Right lobe of liver (tissue), 4 donors: ENCODE data around the gene PRKCB.

Experiments used
- POLR2A ChIP-seq: fragments of 450-650 bp; IDR thresholded peaks from one replicate; pipeline ENCODE4 v1.6.1; 2017; ENCODE audit warnings: antibody characterized with exemption, mild to moderate bottlenecking
- TF ChIP-seq, protein P1 (sequence below), 4 donors: fragments of 200-600 bp in 3 of 4; fragments of 450-650 bp in 1 of 4; IDR thresholded peaks; one replicate each; pipeline versions ENCODE4 v1.5.1 to v1.8.0; 2016 to 2022; ENCODE audit warnings: antibody characterized with exemption in 4 of 4, mild to moderate bottlenecking in 2 of 4
- donor health status: DM: no; HTN: no; CAD: no.
- donor health status: DM: no; HTN: no; CAD: no.
- donor health status: DM: no; HTN: yes; CAD: no.

DNA sequence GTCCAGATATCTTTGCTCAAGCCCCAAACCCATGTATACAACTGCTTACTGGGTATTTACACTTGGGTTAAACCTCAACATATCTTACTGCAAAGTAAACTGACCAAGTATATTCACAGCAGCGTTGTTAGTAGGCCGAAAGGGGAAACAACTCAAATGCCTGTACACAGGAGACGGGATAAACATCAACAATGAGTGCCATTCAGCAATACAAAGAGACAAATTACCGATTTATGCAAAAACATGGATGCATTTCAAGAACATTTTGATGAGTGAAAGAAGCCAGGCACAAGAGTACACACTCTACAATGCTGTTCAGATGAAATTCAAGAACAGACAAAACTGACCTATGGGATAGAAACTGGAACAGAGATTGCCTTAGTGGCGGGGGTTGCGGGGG, 284.0 kb downstream of the PRKCB start:
- TF ChIP-seq POLR2A: no peak
- TF ChIP-seq, protein P1, sequence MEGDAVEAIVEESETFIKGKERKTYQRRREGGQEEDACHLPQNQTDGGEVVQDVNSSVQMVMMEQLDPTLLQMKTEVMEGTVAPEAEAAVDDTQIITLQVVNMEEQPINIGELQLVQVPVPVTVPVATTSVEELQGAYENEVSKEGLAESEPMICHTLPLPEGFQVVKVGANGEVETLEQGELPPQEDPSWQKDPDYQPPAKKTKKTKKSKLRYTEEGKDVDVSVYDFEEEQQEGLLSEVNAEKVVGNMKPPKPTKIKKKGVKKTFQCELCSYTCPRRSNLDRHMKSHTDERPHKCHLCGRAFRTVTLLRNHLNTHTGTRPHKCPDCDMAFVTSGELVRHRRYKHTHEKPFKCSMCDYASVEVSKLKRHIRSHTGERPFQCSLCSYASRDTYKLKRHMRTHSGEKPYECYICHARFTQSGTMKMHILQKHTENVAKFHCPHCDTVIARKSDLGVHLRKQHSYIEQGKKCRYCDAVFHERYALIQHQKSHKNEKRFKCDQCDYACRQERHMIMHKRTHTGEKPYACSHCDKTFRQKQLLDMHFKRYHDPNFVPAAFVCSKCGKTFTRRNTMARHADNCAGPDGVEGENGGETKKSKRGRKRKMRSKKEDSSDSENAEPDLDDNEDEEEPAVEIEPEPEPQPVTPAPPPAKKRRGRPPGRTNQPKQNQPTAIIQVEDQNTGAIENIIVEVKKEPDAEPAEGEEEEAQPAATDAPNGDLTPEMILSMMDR (IDR thresholded peaks at IDR 0.05): no peak
